Hypothalamus (tissue), 51 donors: ENCODE data around the gene TMPRSS7.
"Not testable (repeated sequence)": the region's sequence is repeated elsewhere in the genome, so short reads cannot be mapped to it uniquely, and the experiment has no call there.

Experiments
- DNase-seq, 51 donors: peaks; one replicate each; lab custom pipeline; 2025; lab: John Stamatoyannopoulos, UW

The TMPRSS7 gene

GRCh38 chr3:112012205-112012992 is 22.1 kb upstream of the TMPRSS7 start:
- DNase-seq = no peak

GRCh38 chr3:112013058-112013783 is 21.3 kb upstream of the TMPRSS7 start:
- DNase-seq = peak in 47 of 51 donors; percentile 5 to 81 (median 36)

- DNase-seq = no peak
Observed at GRCh38 chr3:112013784-112014143, 20.8 kb upstream of the TMPRSS7 start.

- DNase-seq = no peak
Observed at GRCh38 chr3:112017091-112017490, 17.4 kb upstream of the TMPRSS7 start.

GRCh38 chr3:112018712-112019111 is 15.8 kb upstream of the TMPRSS7 start:
- DNase-seq = no peak

- no peak for DNase-seq
Observed at GRCh38 chr3:112019716-112020115, 14.8 kb upstream of the TMPRSS7 start.

- no peak for DNase-seq
Observed at GRCh38 chr3:112020674-112021085, 13.9 kb upstream of the TMPRSS7 start.

- DNase-seq = no peak
Observed at GRCh38 chr3:112027142-112027541, 7.4 kb upstream of the TMPRSS7 start.

GRCh38 chr3:112027826-112028225 is 6.7 kb upstream of the TMPRSS7 start:
- no peak for DNase-seq

GRCh38 chr3:112030901-112031300 is 3.6 kb upstream of the TMPRSS7 start:
- DNase-seq = no peak

- no peak for DNase-seq
Observed at GRCh38 chr3:112032098-112032731, 2.3 kb upstream of the TMPRSS7 start.

- DNase-seq = no peak
Observed at GRCh38 chr3:112035241-112035640, 705 bp downstream of the TMPRSS7 start.

GRCh38 chr3:112037194-112037593 is 2.7 kb downstream of the TMPRSS7 start:
- DNase-seq = not testable (repeated sequence)

- DNase-seq = peak in 2 of 51 donors; percentile 3 to 39
Observed at GRCh38 chr3:112038863-112039262, 4.3 kb downstream of the TMPRSS7 start.

- no peak for DNase-seq
Observed at GRCh38 chr3:112041321-112041720, 6.8 kb downstream of the TMPRSS7 start.

GRCh38 chr3:112042842-112043280 is 8.3 kb downstream of the TMPRSS7 start:
- DNase-seq = peak in 1 of 51 donors; percentile 26

- peak in 26 of 51 donors; percentile 1 to 78 (median 22) for DNase-seq
Observed at GRCh38 chr3:112043621-112044201, 9.2 kb downstream of the TMPRSS7 start.

GRCh38 chr3:112046599-112046998 is 12.1 kb downstream of the TMPRSS7 start:
- no peak for DNase-seq

GRCh38 chr3:112047264-112047663 is 12.7 kb downstream of the TMPRSS7 start:
- no peak for DNase-seq

- no peak for DNase-seq
Observed at GRCh38 chr3:112048911-112049310, 14.4 kb downstream of the TMPRSS7 start.

- no peak for DNase-seq
Observed at GRCh38 chr3:112053229-112053628, 18.7 kb downstream of the TMPRSS7 start.
